ENCODE data around the gene COLGALT1. TPM values are rescaled to one million over a fixed set of nuclear protein-coding genes. Genes with fewer than 3 reads are reported as not detected.
A peak's percentile ranks its signal among the peaks of the same experiment; 100 is the strongest.

COLGALT1 gene
- total RNA-seq, 2 experiments from 2014 or later, result 49.6 to 68.6 TPM

- Histone ChIP-seq H4K20me1 (ENCODE audit: insufficient read depth, low read length) (no peaks in the 10 kb centered on the region), H3K9me2 (ENCODE audit: insufficient read depth, low read length) (no peaks in the 10 kb centered on the region), H3K9me3 (ENCODE audit: low read length) (peaks cover 10% of the 10 kb centered on the region; the same call in 1 of the 2 replicates), H2AFZ (ENCODE audit: low read length) (no peak overlapping the region), H3K4me2 (ENCODE audit: low read length) (peak overlapping the region; percentile 91), H3K4me3 (ENCODE audit: low read depth, low read length, poor library complexity, severe bottlenecking) (no peak overlapping the region), H3K79me2 (ENCODE audit: insufficient read depth, low read depth, low read length) (peaks cover 48% of the 10 kb centered on the region), H3K27ac (ENCODE audit: low read depth, low read length, poor library complexity, severe bottlenecking) (peak overlapping the region; percentile 95), H3K4me1 (ENCODE audit: insufficient read depth, low read length, poor library complexity, severe bottlenecking) (peaks cover 77% of the 10 kb centered on the region), H3K36me3 (ENCODE audit: insufficient read depth, low read length) (peaks cover 26% of the 10 kb centered on the region)
- ChIA-PET POLR2A (interaction anchor here (1.0 to 3.3 kb wide), 2 partner anchors 13 to 29 kb away, joined by 3 to 33 read pairs; partner anchors contain the start of gene PGLS), CTCF (ENCODE audit: unreplicated experiment) (no interaction called here)
- TF ChIP-seq EZH2phosphoT487 (IDR thresholded peaks at IDR 0.05; ENCODE audit: borderline replicate concordance, low read depth, low read length), result no peak
- no peak for TF ChIP-seq CTCF (conservative IDR thresholded peaks at IDR 0.05; ENCODE audit: low read length)
- no TSS peak for BruUV-seq (replicated peaks)
- no peak for DNase-seq (ENCODE audit: low spot score)
- intact Hi-C loops (cut with micrococcal nuclease; ENCODE audit: unreplicated experiment), result loop anchor here (10.0 kb wide), 2 partner anchors 230 to 1000 kb away; partner anchors contain the start of genes ELL and FCHO1
Measured at GRCh38 chr19:17525141-17525540, 30.3 kb upstream of the COLGALT1 start.

DNA sequence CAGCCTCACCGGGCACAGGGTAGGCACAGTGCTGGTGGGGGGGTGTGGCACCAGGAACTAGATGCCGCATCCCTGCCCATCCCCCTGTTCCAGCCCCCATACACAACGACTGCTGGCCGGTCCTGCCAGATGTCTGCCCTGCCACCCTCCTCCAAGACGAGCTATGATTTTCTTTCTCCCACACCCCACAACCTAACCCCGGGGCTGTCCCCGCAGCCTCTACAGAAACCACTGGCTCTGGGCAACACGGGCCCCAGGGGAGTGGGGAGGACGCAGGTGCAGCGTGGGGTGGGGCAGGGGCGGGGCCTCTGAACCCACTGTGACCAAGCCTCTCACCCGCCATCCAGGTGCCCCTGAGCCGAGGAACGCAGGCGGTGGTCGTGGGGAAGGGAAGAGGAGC is 28.5 kb upstream of the COLGALT1 start:
- ChIA-PET POLR2A (interaction anchor here (0.7 to 1.3 kb wide), 5 partner anchors 14 to 299 kb away, joined by 3 to 5 read pairs (median 4); no protein-coding TSS in a partner anchor), CTCF (ENCODE audit: unreplicated experiment) (interaction anchor here (0.6 kb wide), 2 partner anchors 223 to 672 kb away, joined by 4 to 11 read pairs; no protein-coding TSS in a partner anchor)
- Histone ChIP-seq H2AFZ (ENCODE audit: low read length) (no peak overlapping the region), H3K4me3 (ENCODE audit: low read depth, low read length, poor library complexity, severe bottlenecking) (peak overlapping the region; percentile 69), H4K20me1 (ENCODE audit: insufficient read depth, low read length) (no peaks in the 10 kb centered on the region), H3K9me3 (ENCODE audit: low read length) (peaks cover 10% of the 10 kb centered on the region; the same call in 1 of the 2 replicates), H3K27ac (ENCODE audit: low read depth, low read length, poor library complexity, severe bottlenecking) (peak overlapping the region; percentile 95), H3K9me2 (ENCODE audit: insufficient read depth, low read length) (no peaks in the 10 kb centered on the region), H3K4me2 (ENCODE audit: low read length) (peak overlapping the region; percentile 91), H3K79me2 (ENCODE audit: insufficient read depth, low read depth, low read length) (peaks cover 56% of the 10 kb centered on the region), H3K36me3 (ENCODE audit: insufficient read depth, low read length) (peaks cover 29% of the 10 kb centered on the region), H3K4me1 (ENCODE audit: insufficient read depth, low read length, poor library complexity, severe bottlenecking) (peaks cover 84% of the 10 kb centered on the region)
- DNase-seq (ENCODE audit: low spot score), result peak; percentile 91
- no TSS peak for BruUV-seq (replicated peaks)
- no peak for TF ChIP-seq CTCF (conservative IDR thresholded peaks at IDR 0.05; ENCODE audit: low read length)
- no peak for TF ChIP-seq EZH2phosphoT487 (IDR thresholded peaks at IDR 0.05; ENCODE audit: borderline replicate concordance, low read depth, low read length)
- intact Hi-C loops (cut with micrococcal nuclease; ENCODE audit: unreplicated experiment), result loop anchor here (10.0 kb wide), 2 partner anchors 228 to 998 kb away; partner anchors contain the start of genes ELL and FCHO1

DNA sequence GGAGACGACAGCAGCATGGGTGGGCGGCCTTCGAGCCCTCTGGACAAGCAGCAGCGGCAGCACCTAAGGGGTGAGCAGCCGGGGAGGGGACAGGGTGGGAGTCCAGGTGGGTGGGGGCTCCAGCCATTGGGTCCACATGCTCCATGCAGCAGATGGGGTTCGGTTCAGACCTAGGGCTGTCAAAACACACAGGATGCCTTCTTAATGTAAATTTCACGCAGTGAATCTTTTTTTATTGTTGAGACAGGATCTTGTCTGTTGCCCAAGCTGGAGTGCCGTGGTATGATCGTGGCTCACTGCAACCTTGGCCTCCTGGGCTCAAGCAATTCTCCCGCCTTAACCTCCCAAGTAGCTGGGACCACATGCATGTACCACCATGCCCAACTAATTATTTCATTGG is 28.1 kb upstream of the COLGALT1 start:
- no peaks in the 10 kb centered on the region for H3K9me2 ChIP-seq (ENCODE audit: insufficient read depth, low read length)
- H4K20me1 ChIP-seq (ENCODE audit: insufficient read depth, low read length), result no peaks in the 10 kb centered on the region
- TF ChIP-seq CTCF (conservative IDR thresholded peaks at IDR 0.05; ENCODE audit: low read length) (no peak), EZH2phosphoT487 (IDR thresholded peaks at IDR 0.05; ENCODE audit: borderline replicate concordance, low read depth, low read length) (no peak)
- H3K4me3 ChIP-seq (ENCODE audit: low read depth, low read length, poor library complexity, severe bottlenecking), result peak overlapping the region; percentile 69
- peaks cover 33% of the 10 kb centered on the region for H3K36me3 ChIP-seq (ENCODE audit: insufficient read depth, low read length)
- peak overlapping the region; percentile 91 for H3K4me2 ChIP-seq (ENCODE audit: low read length)
- H3K79me2 ChIP-seq (ENCODE audit: insufficient read depth, low read depth, low read length), result peaks cover 56% of the 10 kb centered on the region
- ChIA-PET CTCF (ENCODE audit: unreplicated experiment) (interaction anchor here (0.6 kb wide), 1 partner anchor 223 kb away, joined by 4 read pairs; no protein-coding TSS in a partner anchor), POLR2A (interaction anchor here (0.7 to 1.3 kb wide), 4 partner anchors 14 to 299 kb away, joined by 3 to 5 read pairs (median 4); no protein-coding TSS in a partner anchor)
- peak overlapping the region; percentile 95 for H3K27ac ChIP-seq (ENCODE audit: low read depth, low read length, poor library complexity, severe bottlenecking)
- H2AFZ ChIP-seq (ENCODE audit: low read length), result no peak overlapping the region
- H3K9me3 ChIP-seq (ENCODE audit: low read length), result peaks cover 10% of the 10 kb centered on the region; the same call in 1 of the 2 replicates
- TSS peak; percentile 65 for BruUV-seq (replicated peaks)
- peak; percentile 53 for DNase-seq (ENCODE audit: low spot score)
- intact Hi-C loops (cut with micrococcal nuclease; ENCODE audit: unreplicated experiment), result loop anchor here (10.0 kb wide), 2 partner anchors 227 to 997 kb away; partner anchors contain the start of genes ELL and FCHO1
- peaks cover 80% of the 10 kb centered on the region for H3K4me1 ChIP-seq (ENCODE audit: insufficient read depth, low read length, poor library complexity, severe bottlenecking)

All from OCI-LY7 (cell line).